Chondrocyte (in vitro differentiated cells): Measurements from ENCODE around the gene SAMHD1. TPM values are rescaled to one million over a fixed set of nuclear protein-coding genes. Genes with fewer than 3 reads are reported as not detected.

Experiments
- DNase-seq: peaks from one replicate; pipeline ENCODE4 v3.0.0; 2021; ENCODE audit warnings: mixed read lengths, low spot score
- H3K27ac Mint-ChIP-seq: one replicate; pipeline ENCODE4 v1.8.0; 2021; ENCODE audit warnings: mild to moderate bottlenecking, moderate library complexity, mixed read lengths; ENCODE audit not compliant: unreplicated experiment
- H3K27me3 Mint-ChIP-seq: 2 replicates; pipeline ENCODE4 v1.8.0; 2021; ENCODE audit warnings: low read depth, mixed read lengths
- H3K36me3 Mint-ChIP-seq: 2 replicates; pipeline ENCODE4 v1.8.0; 2021; ENCODE audit warnings: low read depth, mixed read lengths
- H3K4me1 Mint-ChIP-seq: 2 replicates; pipeline ENCODE4 v1.8.0; 2021; ENCODE audit warnings: low read depth, mild to moderate bottlenecking, mixed read lengths
- H3K4me3 Mint-ChIP-seq: one replicate; pipeline ENCODE4 v1.8.0; 2021; ENCODE audit warnings: mild to moderate bottlenecking, moderate library complexity, mixed read lengths; ENCODE audit not compliant: unreplicated experiment
- H3K9me3 Mint-ChIP-seq: 2 replicates; pipeline ENCODE4 v1.8.0; 2021; ENCODE audit warnings: low read depth, mixed read lengths
- CTCF ChIP-seq: fragments of 200-600 bp; sonication (generic); IDR thresholded peaks from 2 replicates; pipeline ENCODE4 v1.5.0; 2021; ENCODE audit warnings: antibody characterized with exemption, mild to moderate bottlenecking, moderate library complexity
- total RNA-seq: library from RNA; stranded (reverse); gene quantifications from 3 replicates; pipeline ENCODE4 v1.2.1, GENCODE V29; 2021

Gene SAMHD1
- total RNA-seq, 1 donor from 2014 or later = 17.3 TPM

GRCh38 chr20:36888880-36889516, 62.5 kb downstream of the SAMHD1 start:
- Mint-ChIP-seq H3K27ac (no peak overlapping the region), H3K4me1 (peaks cover 8% of the 10 kb centered on the region), H3K27me3 (no peaks in the 10 kb centered on the region), H3K36me3 (peaks cover 3% of the 10 kb centered on the region), H3K4me3 (no peak overlapping the region), H3K9me3 (no peaks in the 10 kb centered on the region)
- DNase-seq = peak; percentile 79
- TF ChIP-seq CTCF = no peak

GRCh38 chr20:36887752-36888090, 63.8 kb downstream of the SAMHD1 start:
- Mint-ChIP-seq H3K9me3 (no peaks in the 10 kb centered on the region), H3K4me1 (peaks cover 8% of the 10 kb centered on the region), H3K27ac (no peak overlapping the region), H3K36me3 (peaks cover 3% of the 10 kb centered on the region), H3K27me3 (peaks cover 2% of the 10 kb centered on the region), H3K4me3 (no peak overlapping the region)
- TF ChIP-seq CTCF = no peak
- DNase-seq = peak; percentile 18

- Mint-ChIP-seq H3K9me3 (no peaks in the 10 kb centered on the region), H3K4me3 (peak overlapping the region; percentile 26), H3K27me3 (peaks cover 2% of the 10 kb centered on the region), H3K27ac (no peak overlapping the region), H3K4me1 (peaks cover 8% of the 10 kb centered on the region), H3K36me3 (peaks cover 1% of the 10 kb centered on the region)
- TF ChIP-seq CTCF = peak; percentile 97
- peak; percentile 94 for DNase-seq
Measured at GRCh38 chr20:36886859-36887751, 64.4 kb downstream of the SAMHD1 start.

- H3K36me3 Mint-ChIP-seq = no peaks in the 10 kb centered on the region
Measured at GRCh38 chr20:36885356-36885755, 66.2 kb downstream of the SAMHD1 start.

More at GRCh38 chr20:36885356-36885755, 66.2 kb downstream of the SAMHD1 start:
- no peak for DNase-seq
- peak; percentile 19 for TF ChIP-seq CTCF
- no peaks in the 10 kb centered on the region for H3K9me3 Mint-ChIP-seq
- H3K27me3 Mint-ChIP-seq = peaks cover 2% of the 10 kb centered on the region
- no peak overlapping the region for H3K4me3 Mint-ChIP-seq
- peaks cover 8% of the 10 kb centered on the region for H3K4me1 Mint-ChIP-seq
- H3K27ac Mint-ChIP-seq = no peak overlapping the region
